Measurements from ENCODE around the gene MDFIC.

MDFIC gene

GRCh38 chr7:114997487-114998404, 75.9 kb downstream of the MDFIC start:
- no peak for DNase-seq (ENCODE audit: low spot score)

- no peak for DNase-seq (ENCODE audit: low spot score)
Observed at GRCh38 chr7:115004121-115004520, 82.2 kb downstream of the MDFIC start.

DNA sequence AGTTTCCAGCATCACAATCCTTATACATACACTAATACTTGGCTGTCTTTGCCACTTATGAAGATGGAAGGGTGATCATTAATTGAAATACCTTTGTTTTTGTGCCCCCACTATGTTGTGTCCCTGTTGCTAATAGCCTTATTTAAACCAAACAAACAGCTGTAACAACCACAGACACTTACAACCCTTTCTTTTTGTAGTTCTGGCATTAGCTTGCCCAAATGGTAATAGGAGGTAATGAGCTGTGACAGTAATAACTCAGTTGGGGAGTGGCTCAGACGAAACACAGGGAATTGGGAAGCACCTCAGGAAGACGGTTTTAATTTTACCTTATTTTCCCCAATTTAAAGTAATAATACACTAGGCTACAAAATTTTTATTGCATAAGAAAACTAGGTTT, 83.4 kb downstream of the MDFIC start:
- no peak for DNase-seq (ENCODE audit: low spot score)

DNA sequence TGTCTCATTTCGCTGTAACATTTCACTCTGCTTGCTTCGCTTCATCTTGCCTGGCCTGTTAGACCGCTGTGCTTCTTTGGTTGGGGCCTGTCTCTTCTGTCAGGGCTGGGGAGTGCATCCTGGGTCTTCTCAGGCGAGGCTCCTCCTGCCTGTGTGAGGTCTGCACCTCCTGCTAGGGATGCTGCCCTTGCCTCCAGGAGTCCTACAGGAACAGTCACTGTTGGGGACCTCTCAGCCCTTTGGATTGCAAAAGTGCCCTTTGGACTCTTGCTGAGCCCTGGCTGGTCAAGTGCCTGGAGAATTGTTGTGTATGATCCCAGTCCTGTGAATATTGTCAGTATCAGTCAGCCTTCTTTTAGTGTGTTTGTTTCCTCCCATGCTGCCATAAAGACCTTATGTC, 84.1 kb downstream of the MDFIC start:
- DNase-seq (ENCODE audit: low spot score): no peak

DNA sequence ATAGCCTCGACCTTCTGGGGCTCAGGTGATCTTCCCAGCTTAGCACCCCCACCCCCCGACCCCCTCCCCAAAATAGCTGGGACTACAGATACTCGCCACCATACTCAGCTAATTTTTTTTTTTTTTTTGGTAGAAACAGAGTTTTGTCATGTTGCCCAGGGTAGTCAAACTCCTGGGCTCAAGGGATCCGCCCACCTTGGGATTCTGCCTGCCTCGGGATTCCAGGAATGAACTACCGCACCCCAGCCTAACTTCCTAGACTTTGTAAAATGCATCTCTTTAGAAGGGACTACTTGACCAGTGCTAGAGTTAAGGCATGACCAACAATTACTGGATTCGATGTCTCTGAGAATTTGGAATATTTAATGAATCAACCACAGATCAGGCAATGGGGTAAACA, 85.9 kb downstream of the MDFIC start:
- no peak for DNase-seq (ENCODE audit: low spot score)

DNA sequence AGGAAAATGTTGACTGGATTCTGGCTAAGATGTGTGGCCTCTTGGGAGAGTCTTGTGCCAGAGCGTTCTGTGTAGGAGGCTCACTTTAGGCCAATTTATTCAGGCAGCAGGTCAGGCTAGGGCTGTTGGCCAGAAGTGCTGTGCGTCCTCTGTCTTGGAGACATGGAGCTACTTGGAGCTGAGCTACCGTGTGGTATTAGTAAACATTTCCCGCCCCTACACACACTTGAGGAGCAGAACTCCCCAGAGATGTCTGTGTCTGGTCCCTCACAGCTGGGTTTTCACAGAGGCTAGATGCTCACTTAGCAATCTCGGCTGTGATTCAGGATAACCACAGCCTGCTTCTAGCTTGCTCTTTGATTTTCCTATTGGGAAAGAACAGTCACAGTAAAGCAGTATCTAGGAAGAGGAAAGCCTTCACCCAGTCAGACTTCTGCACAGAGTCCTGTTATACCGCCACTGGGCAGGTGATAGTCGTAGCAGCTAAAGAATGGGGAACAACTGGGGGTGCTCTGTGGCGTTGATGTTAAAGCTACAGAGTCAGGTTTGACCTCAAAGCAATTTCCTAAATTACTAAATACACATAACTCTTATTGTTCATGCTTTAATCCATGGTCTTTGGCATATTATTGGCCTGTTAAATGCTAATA, 86.7 kb downstream of the MDFIC start:
- no peak for DNase-seq (ENCODE audit: low spot score)

DNA sequence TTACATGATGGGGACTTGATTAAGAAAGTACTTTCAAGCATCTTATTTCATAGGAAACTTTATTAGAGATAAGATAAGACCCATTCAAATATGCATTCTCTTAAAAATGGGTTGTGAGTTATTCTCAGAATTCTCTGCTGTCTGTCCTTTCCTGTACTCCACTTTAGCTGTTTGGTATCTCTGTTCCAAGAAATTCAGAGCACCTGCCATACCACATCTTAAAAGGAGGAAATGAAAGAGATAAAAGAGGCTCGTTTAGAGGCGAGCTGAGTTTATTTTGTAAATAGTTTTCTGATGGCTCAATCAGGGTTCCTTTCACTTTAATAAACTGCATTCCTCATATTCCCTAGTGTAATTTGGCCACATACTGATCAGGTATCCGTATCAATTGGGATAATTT, 87.2 kb downstream of the MDFIC start:
- DNase-seq (ENCODE audit: low spot score): peak; percentile 77

- DNase-seq (ENCODE audit: low spot score): no peak
Observed at GRCh38 chr7:115009736-115010440, 88.0 kb downstream of the MDFIC start.

DNA sequence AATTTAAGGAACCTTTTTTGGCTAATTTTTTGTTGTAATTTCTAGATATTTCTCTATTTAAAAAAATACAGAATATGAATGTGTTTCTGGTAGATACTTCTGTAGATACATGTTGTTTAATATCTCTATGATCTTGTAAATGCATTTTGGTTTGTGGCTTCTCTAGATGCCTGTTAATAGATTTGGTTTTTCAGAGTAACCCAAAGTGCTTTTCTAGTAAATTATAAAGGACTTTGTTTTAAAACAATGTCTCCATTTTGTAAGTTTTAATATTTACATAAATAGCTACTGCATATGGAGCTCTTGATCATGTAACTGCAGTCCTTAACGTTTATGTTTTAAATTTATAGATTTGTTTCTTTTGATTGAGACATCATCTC, 88.5 kb downstream of the MDFIC start:
- peak; percentile 45 for DNase-seq (ENCODE audit: low spot score)

DNA sequence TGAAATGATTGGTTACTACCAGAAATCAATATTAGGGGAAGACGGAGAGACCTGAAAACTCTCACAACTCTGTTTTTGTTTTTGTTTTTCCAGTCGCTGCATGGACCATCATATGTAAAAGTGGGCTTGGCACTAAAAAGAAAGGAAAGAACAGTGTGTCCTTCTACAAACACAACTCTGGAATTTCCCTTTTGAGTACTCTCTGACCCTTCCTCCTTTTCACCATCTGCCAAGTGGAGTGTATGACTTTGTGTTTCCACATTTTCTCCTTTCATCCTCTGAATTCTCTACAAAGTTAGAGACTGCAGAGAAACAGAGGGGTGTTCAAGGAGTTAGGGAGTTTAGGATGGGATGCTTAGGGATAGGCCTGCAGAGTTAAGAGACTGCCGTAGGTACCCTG, 92.0 kb downstream of the MDFIC start:
- no peak for DNase-seq (ENCODE audit: low spot score)

GRCh38 chr7:115014794-115015193, 92.9 kb downstream of the MDFIC start:
- DNase-seq (ENCODE audit: low spot score): no peak

- no peak for DNase-seq (ENCODE audit: low spot score)
Observed at GRCh38 chr7:115015619-115016018, 93.7 kb downstream of the MDFIC start.

- DNase-seq (ENCODE audit: low spot score): no peak
Observed at GRCh38 chr7:115019882-115020605, 98.2 kb downstream of the MDFIC start.

DNA sequence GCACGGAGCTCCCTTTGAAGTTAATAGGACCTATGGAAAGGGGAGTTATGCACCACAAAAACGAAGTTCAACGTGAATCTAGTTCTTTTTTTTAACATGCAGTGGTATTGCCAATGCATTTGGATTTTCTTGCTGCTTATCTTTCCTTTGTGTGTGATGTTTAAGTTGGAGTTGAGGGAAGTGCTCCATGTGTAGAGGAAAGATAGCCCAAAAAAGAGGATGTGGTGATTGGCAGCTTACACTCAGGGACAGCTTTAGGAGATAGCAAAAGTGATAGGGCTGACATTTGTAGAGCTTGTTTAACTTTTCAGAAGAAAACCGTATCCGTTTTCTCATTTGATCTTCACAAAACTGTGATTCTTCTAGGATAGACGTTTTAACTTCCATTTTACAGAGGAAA, 101.3 kb downstream of the MDFIC start:
- no peak for DNase-seq (ENCODE audit: low spot score)

- DNase-seq (ENCODE audit: low spot score): no peak
Observed at GRCh38 chr7:115024276-115024675, 102.4 kb downstream of the MDFIC start.

GRCh38 chr7:115032715-115033703, 111.1 kb downstream of the MDFIC start:
- no peak for DNase-seq (ENCODE audit: low spot score)

DNA sequence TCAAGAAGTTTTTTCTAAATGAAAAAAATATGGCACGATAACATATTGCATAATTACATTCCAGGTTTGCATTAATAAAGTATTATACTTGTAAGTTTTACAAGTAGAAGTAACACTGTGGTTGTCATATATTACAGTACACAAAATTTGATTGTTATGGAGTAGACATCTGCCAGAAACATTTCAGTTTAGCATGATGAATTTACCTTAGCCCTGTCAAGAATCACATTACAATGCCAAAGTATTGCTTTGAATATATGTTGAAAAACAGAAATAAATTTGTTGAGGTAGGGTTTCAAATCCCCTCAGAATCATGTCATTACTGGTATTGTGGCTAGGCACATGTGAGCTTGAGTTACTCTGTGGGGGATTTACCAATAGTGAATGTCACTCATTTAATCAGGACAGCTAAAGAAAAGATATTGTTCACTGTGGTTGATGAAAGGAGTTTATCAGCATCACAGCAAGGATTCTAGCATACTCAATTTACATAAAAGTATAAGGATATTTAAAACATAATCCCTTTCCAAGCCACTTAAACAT, 112.1 kb downstream of the MDFIC start:
- DNase-seq (ENCODE audit: low spot score): no peak

- no peak for DNase-seq (ENCODE audit: low spot score)
Observed at GRCh38 chr7:115034515-115034914, 112.6 kb downstream of the MDFIC start.

DNA sequence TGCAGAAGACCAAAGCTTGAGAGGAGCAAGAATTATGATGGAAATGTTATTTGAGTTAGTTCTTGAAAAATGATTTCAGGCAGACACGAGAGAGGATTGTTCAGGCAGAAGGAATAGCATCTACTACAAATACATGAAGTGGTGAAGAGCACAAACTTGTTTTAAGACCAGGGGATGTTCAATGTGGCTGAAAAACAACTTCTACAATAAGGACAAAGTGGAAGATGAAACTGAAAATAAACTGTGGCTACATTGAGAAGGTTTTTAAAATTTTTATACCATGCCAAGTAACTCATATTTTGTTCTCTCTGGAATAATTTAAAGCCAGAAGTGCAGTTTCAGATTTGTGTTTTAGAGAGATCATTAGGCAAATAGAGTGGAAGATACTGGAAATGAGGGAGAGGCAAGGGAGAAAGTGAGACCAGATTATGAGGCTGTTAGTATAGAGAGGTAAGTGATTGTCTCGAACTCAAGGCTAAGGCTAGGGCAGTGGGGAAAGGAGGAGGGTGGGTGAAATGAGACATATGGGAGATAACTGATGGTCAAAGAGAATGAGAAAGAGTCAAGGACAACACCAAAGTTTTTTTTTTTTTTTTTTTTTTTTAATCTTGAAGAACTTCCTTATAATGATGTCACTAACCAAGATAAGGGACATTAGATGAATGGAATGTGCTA, 115.4 kb downstream of the MDFIC start:
- no peak for DNase-seq (ENCODE audit: low spot score)

- no peak for DNase-seq (ENCODE audit: low spot score)
Observed at GRCh38 chr7:115038158-115038557, 116.3 kb downstream of the MDFIC start.
